Measurements from ENCODE around the gene CCNA2.

Gene CCNA2

DNA sequence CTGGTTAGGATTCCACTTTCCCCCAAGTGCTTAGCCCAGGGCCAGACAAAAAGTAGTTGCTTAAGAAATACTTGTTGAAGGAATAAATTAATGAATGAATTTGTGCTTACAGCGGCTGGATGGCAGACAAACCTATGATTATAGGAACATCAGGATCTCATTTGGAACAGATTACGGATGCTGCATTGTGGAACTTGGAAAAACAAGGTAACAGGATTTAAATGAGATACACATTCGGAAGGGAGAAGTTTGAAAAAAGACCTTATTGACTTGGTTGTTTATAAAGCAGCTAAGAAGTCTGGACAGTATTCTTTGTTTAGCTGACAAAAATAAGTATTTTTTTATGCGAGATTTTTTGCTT, 22.0 kb downstream of the CCNA2 start:
- H3K4me1 ChIP-seq (ENCODE audit: control insufficient read depth in 1 of 2, insufficient read depth in 1 of 2, low read depth in 1 of 2, low read length in 1 of 2): peaks cover 11 to 12% of the 10 kb centered on the region in 2 experiments
- TF ChIP-seq CTCF (IDR thresholded peaks at IDR 0.05): no peak
- H3K4me3 ChIP-seq (ENCODE audit: low read depth in 1 of 2, low read length in 1 of 2): peak overlapping the region; percentile 69 to 82
- no peaks in the 10 kb centered on the region for H3K9me3 ChIP-seq
- H3K27me3 ChIP-seq: peaks cover 6% of the 10 kb centered on the region
- peak overlapping the region; percentile 87 for H3K27ac ChIP-seq
- H3K36me3 ChIP-seq: no peaks in the 10 kb centered on the region

- Histone ChIP-seq H3K4me1 (ENCODE audit: control insufficient read depth in 1 of 2, insufficient read depth in 1 of 2, low read depth in 1 of 2, low read length in 1 of 2) (peaks cover 11 to 12% of the 10 kb centered on the region in 2 experiments), H3K27ac (peak within 1 kb of the TSS; percentile 87), H3K36me3 (no peaks in the 10 kb centered on the region), H3K9me3 (no peaks in the 10 kb centered on the region), H3K4me3 (ENCODE audit: low read depth in 1 of 2, low read length in 1 of 2) (peak within 1 kb of the TSS; percentile 69 to 82), H3K27me3 (peaks cover 12% of the 10 kb centered on the region)
- TF ChIP-seq CTCF (IDR thresholded peaks at IDR 0.05): no peak
Observed at GRCh38 chr4:121800961-121801714, 22.5 kb downstream of the CCNA2 start, which contains the start of gene EXOSC9. TSS of gene EXOSC9 (plus strand) at chr4:121801323. CDS start at chr4:121801425, 102 bp downstream.

- peak overlapping the region; percentile 69 to 82 for H3K4me3 ChIP-seq (ENCODE audit: low read depth in 1 of 2, low read length in 1 of 2)
- TF ChIP-seq CTCF (IDR thresholded peaks at IDR 0.05): no peak
Observed at GRCh38 chr4:121800638-121800960, 23.1 kb downstream of the CCNA2 start.

GRCh38 chr4:121799867-121800501, 23.7 kb downstream of the CCNA2 start:
- peak overlapping the region in 1 of 2 experiments; percentile 69 for H3K4me3 ChIP-seq (ENCODE audit: low read depth in 1 of 2, low read length in 1 of 2)
- TF ChIP-seq CTCF (IDR thresholded peaks at IDR 0.05): no peak
- H3K27ac ChIP-seq: peak overlapping the region; percentile 87
- H3K4me1 ChIP-seq (ENCODE audit: control insufficient read depth in 1 of 2, insufficient read depth in 1 of 2, low read depth in 1 of 2, low read length in 1 of 2): peaks cover 11 to 12% of the 10 kb centered on the region in 2 experiments
- H3K27me3 ChIP-seq: peaks cover 23% of the 10 kb centered on the region
- H3K36me3 ChIP-seq: no peaks in the 10 kb centered on the region
- no peaks in the 10 kb centered on the region for H3K9me3 ChIP-seq

More at GRCh38 chr4:121800638-121800960, 23.1 kb downstream of the CCNA2 start:
- Histone ChIP-seq H3K27me3 (peaks cover 17% of the 10 kb centered on the region), H3K4me1 (ENCODE audit: control insufficient read depth in 1 of 2, insufficient read depth in 1 of 2, low read depth in 1 of 2, low read length in 1 of 2) (peaks cover 11 to 12% of the 10 kb centered on the region in 2 experiments), H3K36me3 (no peaks in the 10 kb centered on the region), H3K9me3 (no peaks in the 10 kb centered on the region), H3K27ac (peak overlapping the region; percentile 87)

GRCh38 chr4:121799208-121799823, 24.4 kb downstream of the CCNA2 start:
- H3K4me3 ChIP-seq (ENCODE audit: low read depth in 1 of 2, low read length in 1 of 2): no peak overlapping the region
- no peaks in the 10 kb centered on the region for H3K36me3 ChIP-seq
- peaks cover 11 to 12% of the 10 kb centered on the region in 2 experiments for H3K4me1 ChIP-seq (ENCODE audit: control insufficient read depth in 1 of 2, insufficient read depth in 1 of 2, low read depth in 1 of 2, low read length in 1 of 2)
- no peak for TF ChIP-seq CTCF (IDR thresholded peaks at IDR 0.05)
- peaks cover 30% of the 10 kb centered on the region for H3K27me3 ChIP-seq
- no peaks in the 10 kb centered on the region for H3K9me3 ChIP-seq
- no peak overlapping the region for H3K27ac ChIP-seq

Data from neutrophil (primary cell).